DMS 273 (cell line): ENCODE data around the gene ATAD3B.
"Not testable (repeated sequence)": the region's sequence is repeated elsewhere in the genome, so short reads cannot be mapped to it uniquely, and the experiment has no call there.

Experiments
- DNase-seq: peaks from one replicate; lab custom pipeline; 2025; ENCODE audit not compliant: unreplicated experiment; lab: John Stamatoyannopoulos, UW

ATAD3B gene

GRCh38 chr1:1450616-1451015 is 20.9 kb upstream of the ATAD3B start:
- not testable (repeated sequence) for DNase-seq

- no peak for DNase-seq
Measured at GRCh38 chr1:1451696-1452364, 19.7 kb upstream of the ATAD3B start.

- DNase-seq: peak; percentile 91
Measured at GRCh38 chr1:1452365-1452739, 19.2 kb upstream of the ATAD3B start.

GRCh38 chr1:1452882-1453281 is 18.7 kb upstream of the ATAD3B start:
- no peak for DNase-seq

GRCh38 chr1:1454286-1455056 is 17.1 kb upstream of the ATAD3B start:
- not testable (repeated sequence) for DNase-seq

GRCh38 chr1:1455366-1455884 is 16.1 kb upstream of the ATAD3B start:
- DNase-seq: no peak

- DNase-seq: not testable (repeated sequence)
Measured at GRCh38 chr1:1455934-1456333, 15.6 kb upstream of the ATAD3B start.

GRCh38 chr1:1456683-1457255 is 14.8 kb upstream of the ATAD3B start:
- DNase-seq: not testable (repeated sequence)

- DNase-seq: not testable (repeated sequence)
Measured at GRCh38 chr1:1459156-1459555, 12.4 kb upstream of the ATAD3B start.

- DNase-seq: not testable (repeated sequence)
Measured at GRCh38 chr1:1459711-1460110, 11.9 kb upstream of the ATAD3B start.

GRCh38 chr1:1460540-1461130 is 10.9 kb upstream of the ATAD3B start:
- DNase-seq: no peak

- no peak for DNase-seq
Measured at GRCh38 chr1:1461721-1462317, 9.7 kb upstream of the ATAD3B start.

- peak; percentile 74 for DNase-seq
Measured at GRCh38 chr1:1462318-1462966, 9.1 kb upstream of the ATAD3B start.

GRCh38 chr1:1463312-1463711 is 8.3 kb upstream of the ATAD3B start:
- no peak for DNase-seq

GRCh38 chr1:1468196-1468985 is 3.2 kb upstream of the ATAD3B start:
- not testable (repeated sequence) for DNase-seq

- DNase-seq: no peak
Measured at GRCh38 chr1:1470626-1471388, 758 bp upstream of the ATAD3B start.

- not testable (repeated sequence) for DNase-seq
Measured at GRCh38 chr1:1472053-1472876, 700 bp downstream of the ATAD3B start.

- not testable (repeated sequence) for DNase-seq
Measured at GRCh38 chr1:1476011-1476410, 4.4 kb downstream of the ATAD3B start.
